H1 (cell line): ENCODE data around the gene RASAL1.

Experiments used
- BRCA1 ChIP-seq: IDR thresholded peaks from 2 replicates; pipeline ENCODE4 v1.6.1; 2012; ENCODE audit warnings: low read depth, low read length, improper control_type of control experiment
- CHD1 ChIP-seq: IDR thresholded peaks from 2 replicates; pipeline ENCODE4 v1.6.1; 2012; ENCODE audit warnings: low read depth, low read length, improper control_type of control experiment
- CTCF ChIP-seq, 3 experiments: IDR thresholded peaks; 1 replicate in 2 of 3; 2 replicates in 1 of 3; pipeline versions ENCODE4 v1.5.1 to v1.6.1; 2011; ENCODE audit warnings: low read length in 3 of 3, mild to moderate bottlenecking in 3 of 3, inconsistent platforms in 2 of 3, low read depth in 1 of 3, moderate library complexity in 1 of 3; ENCODE audit not compliant: insufficient read depth in 1 of 3; ENCODE audit errors: control extremely low read depth in 1 of 3
- EZH2 ChIP-seq: fragments of 200-600 bp; sonication (generic); IDR thresholded peaks from 2 replicates; pipeline ENCODE4 v1.7.1; 2012; ENCODE audit warnings: low read depth, mild to moderate bottlenecking, moderate library complexity, low read length, inconsistent platforms; ENCODE audit not compliant: severe bottlenecking
- KDM4A ChIP-seq: IDR thresholded peaks from one replicate; pipeline ENCODE4 v1.7.1; 2012; ENCODE audit warnings: low read depth, mild to moderate bottlenecking, moderate library complexity, low read length, inconsistent platforms; ENCODE audit not compliant: severe bottlenecking
- NRF1 ChIP-seq: IDR thresholded peaks from 2 replicates; pipeline ENCODE4 v1.6.1; 2011; ENCODE audit warnings: mild to moderate bottlenecking, low read depth, low read length, improper control_type of control experiment
- RFX5 ChIP-seq: IDR thresholded peaks from 2 replicates; pipeline ENCODE4 v1.6.1; 2011; ENCODE audit warnings: low read depth, low read length, improper control_type of control experiment, borderline replicate concordance
- TCF12 ChIP-seq: IDR thresholded peaks from 2 replicates; pipeline ENCODE4 v1.6.1; 2011; ENCODE audit warnings: low read depth, mild to moderate bottlenecking, low read length

GRCh38 chr12:113112043-113112899 is 23.3 kb downstream of the RASAL1 start:
- TF ChIP-seq KDM4A (no peak), CTCF (IDR thresholded peaks at IDR 0.05; ENCODE audit: control extremely low read depth in 1 of 3, insufficient read depth in 1 of 3, low read depth in 1 of 3, low read length in 3 of 3) (no peak), RFX5 (no peak), NRF1 (no peak), CHD1 (no peak), BRCA1 (no peak), EZH2 (no peak), TCF12 (no peak)
